Measurements from ENCODE around the gene ARHGEF7.

ARHGEF7 gene

DNA sequence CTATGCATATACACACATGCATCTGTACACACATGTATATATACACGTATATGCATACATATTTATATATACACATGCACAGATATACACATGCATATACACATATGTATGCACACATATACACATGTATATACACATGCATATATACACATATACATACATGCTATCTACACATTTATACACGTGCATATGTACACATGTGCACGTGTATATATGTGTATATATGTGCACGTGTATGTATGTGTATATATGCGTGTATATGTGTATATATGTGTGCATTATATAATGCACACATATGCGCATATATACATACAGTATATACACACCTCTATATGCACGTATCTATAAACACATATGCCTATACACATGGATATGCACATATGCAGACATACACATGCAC lies 17.8 kb downstream of the ARHGEF7 start:
- no peak overlapping the region for H3K4me3 ChIP-seq (ENCODE audit: low read length)
- TF ChIP-seq ZNF274 (IDR thresholded peaks at IDR 0.05; ENCODE audit: low read depth, low read length), result no peak

DNA sequence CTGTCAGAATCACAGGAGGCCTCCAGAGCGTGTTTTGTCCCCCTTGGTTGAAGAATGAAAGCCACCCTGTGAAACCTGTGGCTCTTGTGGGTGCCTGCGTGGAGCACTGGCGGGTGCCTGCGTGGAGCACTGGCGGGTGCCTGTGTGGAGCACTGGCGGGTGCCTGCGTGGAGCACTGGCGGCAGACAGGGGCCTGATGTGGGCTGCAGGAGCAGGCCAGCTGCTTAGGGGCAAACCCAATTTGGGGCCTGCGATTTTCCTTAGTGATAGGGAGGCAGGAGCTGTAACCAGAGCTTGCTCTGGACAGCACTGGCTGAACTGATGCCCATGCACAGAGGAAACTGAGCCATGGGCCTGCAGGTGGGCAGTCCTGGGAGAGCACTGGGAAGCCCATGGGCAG lies 24.3 kb downstream of the ARHGEF7 start:
- TF ChIP-seq ZNF274 (IDR thresholded peaks at IDR 0.05; ENCODE audit: low read depth, low read length), result no peak
- no peak overlapping the region for H3K4me3 ChIP-seq (ENCODE audit: low read length)

DNA sequence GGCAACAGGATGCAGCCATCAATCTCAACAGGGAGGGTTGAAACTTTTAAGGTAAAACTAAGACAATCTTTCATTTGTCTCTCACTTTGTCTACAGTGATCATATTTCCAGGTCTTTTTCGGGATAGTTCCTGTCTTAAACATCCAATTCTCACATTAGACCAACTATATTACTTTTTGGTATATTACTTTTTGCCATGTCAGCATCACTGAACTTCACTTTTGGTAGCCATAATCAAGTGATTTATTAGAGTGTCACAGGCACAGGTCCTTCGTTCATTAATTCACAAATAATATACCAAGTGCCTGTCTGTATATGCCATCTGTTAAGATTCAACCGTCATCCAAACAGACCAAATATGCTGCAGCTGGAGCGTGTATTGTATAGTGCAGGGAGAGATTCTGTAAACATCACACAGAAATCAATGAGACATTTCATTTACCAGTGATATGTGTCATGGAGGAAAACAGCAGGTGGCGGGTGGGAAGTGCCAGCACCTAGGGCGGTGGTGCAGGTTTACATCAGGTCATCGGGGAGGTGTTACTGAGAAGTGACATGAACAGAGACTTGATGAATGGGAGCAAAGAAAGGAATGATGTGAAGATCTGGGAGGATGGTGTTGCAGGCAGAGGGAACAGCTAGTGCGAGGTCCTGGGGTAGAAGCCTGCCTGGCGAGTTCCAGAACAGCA lies 24.9 kb downstream of the ARHGEF7 start:
- no peak for TF ChIP-seq ZNF274 (IDR thresholded peaks at IDR 0.05; ENCODE audit: low read depth, low read length)
- H3K4me3 ChIP-seq (ENCODE audit: low read length), result no peak overlapping the region

DNA sequence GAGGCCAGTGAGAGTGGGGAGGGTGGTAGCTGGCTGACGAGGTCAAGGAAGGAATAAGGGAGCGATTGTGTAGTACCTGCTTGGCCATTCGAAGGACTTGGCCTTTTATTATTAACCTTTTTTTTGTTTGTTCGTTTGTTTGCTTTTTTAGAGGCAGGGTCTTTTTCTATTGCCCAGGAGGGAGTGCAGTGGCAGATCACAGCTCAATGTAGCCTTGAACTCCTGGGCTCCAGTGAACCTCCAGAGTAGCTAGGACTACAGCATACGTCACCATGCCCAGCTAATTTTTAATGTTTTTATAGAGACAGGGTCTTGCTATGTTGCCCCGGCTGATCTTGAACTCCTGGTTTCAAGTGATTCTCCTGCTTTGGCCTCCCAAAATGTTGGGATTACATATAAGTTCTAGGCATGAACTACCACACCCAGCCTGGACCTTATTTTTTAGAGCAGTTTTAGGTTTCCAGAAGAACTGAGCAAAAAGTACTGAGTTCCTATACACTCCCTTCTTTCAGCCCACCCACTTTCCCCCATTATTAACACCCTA lies 25.5 kb downstream of the ARHGEF7 start:
- no peak overlapping the region for H3K4me3 ChIP-seq (ENCODE audit: low read length)
- TF ChIP-seq ZNF274 (IDR thresholded peaks at IDR 0.05; ENCODE audit: low read depth, low read length), result no peak

DNA sequence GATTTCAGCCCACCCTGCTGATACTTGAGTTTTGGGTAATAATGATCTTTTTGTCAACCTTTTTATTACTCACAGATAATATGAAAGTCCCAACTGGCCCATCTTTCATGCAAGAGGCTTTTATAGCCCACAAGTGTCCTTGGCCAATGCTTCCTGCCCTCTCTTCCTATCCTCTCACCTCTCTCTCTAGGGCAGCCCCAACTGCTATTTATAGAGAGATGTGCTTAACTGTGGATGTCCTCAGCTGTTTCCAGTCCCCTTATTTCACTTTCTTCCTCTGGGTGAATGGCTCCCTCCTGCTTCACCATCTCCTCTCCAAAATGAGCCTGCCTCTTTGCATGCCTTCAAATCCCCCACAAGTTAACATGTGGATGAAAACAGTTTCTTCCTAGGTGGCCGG lies 27.4 kb downstream of the ARHGEF7 start:
- no peak for TF ChIP-seq ZNF274 (IDR thresholded peaks at IDR 0.05; ENCODE audit: low read depth, low read length)

DNA sequence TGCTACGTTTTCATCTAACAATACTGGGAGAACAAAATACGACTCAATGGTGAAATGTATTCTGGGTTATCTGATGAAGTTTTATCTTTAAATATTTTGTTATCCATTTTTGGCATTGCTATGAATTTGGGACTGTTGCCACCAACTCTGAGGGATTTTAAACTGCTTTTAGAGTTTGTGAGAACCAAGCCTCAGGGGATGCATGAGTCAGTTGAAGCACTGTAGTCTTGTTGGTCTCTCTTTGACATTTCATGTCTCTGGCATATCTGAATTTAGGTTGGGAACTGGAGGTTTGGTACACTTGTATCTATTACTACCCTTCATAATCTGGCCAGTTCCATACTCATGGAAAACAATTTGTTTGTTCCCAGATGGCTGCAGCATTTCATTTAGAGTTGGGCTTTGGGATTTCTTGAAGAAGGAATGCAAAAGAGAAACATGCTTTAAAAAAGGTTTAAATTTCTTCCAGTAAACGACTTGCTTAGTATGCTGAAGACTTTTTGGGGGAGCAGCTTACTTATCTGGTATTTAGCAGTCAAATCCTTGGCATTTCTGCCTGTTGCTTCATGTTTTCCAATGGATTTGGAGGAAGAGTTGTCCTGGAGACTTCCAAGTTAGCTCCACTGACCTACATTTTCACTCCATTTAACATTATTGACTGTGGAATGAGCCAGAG lies 28.9 kb downstream of the ARHGEF7 start:
- no peak for TF ChIP-seq ZNF274 (IDR thresholded peaks at IDR 0.05; ENCODE audit: low read depth, low read length)

More for the DNA sequence above, 27.4 kb downstream of the ARHGEF7 start:
- no peak overlapping the region for H3K4me3 ChIP-seq (ENCODE audit: low read length)

DNA sequence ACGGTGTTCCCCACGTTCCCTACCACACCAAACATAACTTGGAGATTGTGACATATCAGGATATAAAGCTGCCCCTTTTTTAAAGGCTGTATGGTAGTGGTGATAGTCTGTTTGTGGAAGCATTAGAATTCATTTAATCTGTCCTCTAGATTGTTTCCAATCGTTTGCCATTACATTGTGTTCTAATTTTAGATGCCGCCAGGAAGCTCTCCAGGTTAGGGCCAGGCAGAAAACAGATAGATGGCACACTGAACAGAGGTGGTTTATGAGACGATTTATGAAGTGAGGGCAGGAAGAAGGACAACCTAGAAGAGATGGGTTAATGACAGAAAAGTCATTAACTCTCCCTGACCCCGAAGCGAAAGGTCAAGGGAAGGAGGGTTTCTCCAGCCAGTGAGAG lies 30.0 kb downstream of the ARHGEF7 start:
- H3K4me3 ChIP-seq (ENCODE audit: low read length), result no peak overlapping the region
- no peak for TF ChIP-seq ZNF274 (IDR thresholded peaks at IDR 0.05; ENCODE audit: low read depth, low read length)

More for the DNA sequence above, 28.9 kb downstream of the ARHGEF7 start:
- H3K4me3 ChIP-seq (ENCODE audit: low read length), result no peak overlapping the region

DNA sequence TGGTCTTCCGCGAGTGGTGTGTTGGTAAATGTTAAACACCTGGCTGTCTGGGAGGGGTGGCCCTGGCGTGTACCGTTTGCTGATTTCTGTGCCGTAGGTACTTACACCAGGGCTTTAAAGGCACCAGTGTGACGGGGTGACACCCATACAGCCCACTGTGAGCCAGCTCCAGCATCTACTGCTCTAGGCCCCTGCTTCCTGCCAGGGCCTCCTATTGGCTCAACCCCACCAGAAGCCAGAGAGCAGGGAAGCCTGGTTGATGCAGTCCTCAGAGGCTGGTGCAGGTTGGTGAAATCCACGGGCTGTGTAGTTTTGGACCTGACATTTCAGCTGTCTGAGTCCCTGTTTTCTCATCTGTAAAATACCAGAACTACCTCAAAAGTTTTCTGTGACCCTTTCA lies 30.4 kb downstream of the ARHGEF7 start:
- TF ChIP-seq ZNF274 (IDR thresholded peaks at IDR 0.05; ENCODE audit: low read depth, low read length), result no peak
- H3K4me3 ChIP-seq (ENCODE audit: low read length), result no peak overlapping the region

DNA sequence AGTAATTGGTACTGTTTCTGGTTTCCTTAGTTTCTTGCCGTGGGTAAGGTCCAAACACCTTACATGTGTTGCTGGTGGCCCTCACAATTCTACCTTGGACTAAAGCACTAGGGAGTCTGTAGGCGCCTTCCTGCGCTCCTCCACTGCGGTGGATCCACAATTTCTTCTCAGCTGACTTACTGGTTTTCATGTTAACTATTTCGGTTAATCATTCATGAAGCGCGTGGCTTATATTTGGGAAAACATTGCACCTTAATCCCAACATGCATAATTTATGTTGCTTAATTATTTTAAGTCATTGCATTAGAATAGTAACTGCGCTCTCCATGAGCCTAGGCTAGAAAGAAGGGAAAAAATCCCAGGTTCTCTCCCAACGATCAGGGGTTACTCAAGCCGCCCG lies 37.7 kb downstream of the ARHGEF7 start:
- TF ChIP-seq ZNF274 (IDR thresholded peaks at IDR 0.05; ENCODE audit: low read depth, low read length), result no peak

DNA sequence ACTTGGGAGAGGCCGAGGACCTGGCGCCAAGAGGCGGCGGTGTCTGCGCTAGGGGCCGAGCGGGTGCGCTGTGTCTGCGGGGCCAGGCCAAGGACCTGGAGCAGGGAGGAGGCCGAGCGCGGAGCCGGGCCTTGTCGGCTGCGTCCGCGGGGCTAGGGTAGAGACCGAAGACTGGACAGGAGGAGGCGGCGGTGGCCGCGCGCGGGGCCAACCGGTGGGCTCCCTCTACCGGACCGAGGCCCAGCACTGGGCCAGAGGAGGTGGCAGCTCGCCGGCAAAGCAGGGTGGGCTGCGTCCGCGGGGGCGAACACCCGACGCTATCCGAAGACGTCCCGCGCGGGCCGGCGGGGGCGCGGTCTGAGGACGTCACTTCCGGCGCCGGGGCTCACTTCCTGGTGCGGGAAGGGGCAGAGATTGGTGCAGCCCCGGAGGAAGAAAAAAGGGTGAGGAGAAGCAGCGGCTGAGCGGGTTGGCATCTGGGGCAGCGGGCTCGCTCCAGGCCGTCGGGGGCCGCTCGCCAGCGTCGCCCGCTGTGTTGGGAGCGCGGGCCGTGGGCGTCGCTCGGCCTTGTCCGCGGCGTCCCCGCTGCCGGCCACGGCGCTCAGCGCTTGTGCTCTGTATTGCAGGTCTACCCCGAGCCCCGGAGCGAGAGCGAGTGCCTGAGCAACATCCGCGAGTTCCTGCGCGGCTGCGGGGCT lies 38.3 kb downstream of the ARHGEF7 start:
- no peak for TF ChIP-seq ZNF274 (IDR thresholded peaks at IDR 0.05; ENCODE audit: low read depth, low read length)
- peak overlapping the region; percentile 78 for H3K4me3 ChIP-seq (ENCODE audit: low read length)

More for the DNA sequence above, 37.7 kb downstream of the ARHGEF7 start:
- H3K4me3 ChIP-seq (ENCODE audit: low read length), result peak overlapping the region; percentile 78

DNA sequence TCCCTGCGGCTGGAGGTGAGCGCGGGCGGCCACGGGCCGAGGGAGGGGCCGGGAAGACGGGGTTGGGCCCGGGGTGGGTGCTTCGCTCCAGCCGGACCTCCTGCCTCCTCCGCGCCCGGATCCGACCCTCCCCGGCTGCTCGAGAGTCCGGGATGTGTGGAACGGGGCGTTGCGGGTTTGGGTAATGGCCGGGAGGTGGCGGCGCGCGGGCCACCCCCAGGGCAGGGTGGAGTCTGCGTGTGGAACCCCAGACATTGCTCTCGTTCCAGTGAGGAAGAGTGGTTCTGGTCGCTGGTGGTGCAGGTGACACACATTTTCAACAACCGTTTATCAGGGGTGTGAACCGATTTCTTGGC lies 38.8 kb downstream of the ARHGEF7 start:
- TF ChIP-seq ZNF274 (IDR thresholded peaks at IDR 0.05; ENCODE audit: low read depth, low read length), result no peak
- peak overlapping the region; percentile 78 for H3K4me3 ChIP-seq (ENCODE audit: low read length)

DNA sequence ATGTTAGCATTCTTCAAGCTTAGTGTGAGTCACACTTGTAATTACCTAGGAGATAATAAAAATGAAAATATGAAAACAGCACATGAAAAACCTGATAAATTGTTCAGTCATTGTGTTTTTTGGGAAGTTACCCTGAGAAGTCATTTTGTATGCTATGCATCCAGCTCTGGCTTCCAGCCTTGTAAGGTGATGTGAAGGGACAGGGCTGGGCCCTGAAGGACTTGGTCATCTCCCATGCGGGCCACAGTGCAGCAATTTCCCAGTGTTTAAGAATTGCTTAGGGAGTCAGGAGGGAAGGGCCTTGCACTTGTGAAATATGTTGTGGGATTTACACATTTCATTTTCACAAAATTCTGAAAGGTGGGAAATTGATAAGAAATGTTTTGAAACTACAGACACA lies 41.3 kb downstream of the ARHGEF7 start:
- H3K4me3 ChIP-seq (ENCODE audit: low read length), result no peak overlapping the region
- TF ChIP-seq ZNF274 (IDR thresholded peaks at IDR 0.05; ENCODE audit: low read depth, low read length), result no peak

DNA sequence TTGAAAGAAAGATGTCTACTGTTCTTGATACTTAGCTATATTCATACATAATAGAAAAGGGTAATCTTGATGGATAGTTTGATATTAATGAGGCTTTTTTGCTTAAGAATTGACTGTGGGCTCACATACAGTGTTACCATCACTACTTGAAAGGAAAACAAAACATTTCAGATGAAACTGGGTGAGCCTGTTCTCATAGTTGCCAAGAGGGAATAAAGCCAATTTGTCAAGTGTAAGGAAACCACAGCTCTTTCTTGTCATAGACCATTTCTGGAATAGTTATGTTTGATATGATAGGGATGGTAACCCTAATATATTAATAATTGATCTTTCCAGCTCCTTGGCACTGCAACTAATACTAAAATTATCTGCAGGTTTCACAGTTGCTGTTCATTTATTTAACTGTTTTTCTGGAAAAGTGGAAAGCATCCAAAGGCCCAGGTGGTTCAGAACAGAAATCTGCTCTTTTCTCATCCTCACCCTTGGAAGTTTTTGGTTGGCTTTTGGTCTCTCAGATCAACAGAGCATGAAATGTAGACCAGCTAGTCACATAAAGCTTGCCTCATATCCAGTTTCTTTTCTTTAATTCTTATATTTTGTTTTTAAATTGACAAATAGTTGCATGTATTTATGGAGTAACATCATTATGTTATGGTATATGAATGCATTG lies 43.2 kb downstream of the ARHGEF7 start:
- H3K4me3 ChIP-seq (ENCODE audit: low read length), result no peak overlapping the region
- TF ChIP-seq ZNF274 (IDR thresholded peaks at IDR 0.05; ENCODE audit: low read depth, low read length), result no peak
